GM12892 (cell line): ENCODE results near the gene SLC25A29.

Experiments used
- POLR2A ChIP-seq: IDR thresholded peaks from 2 replicates; pipeline ENCODE4 v1.6.1; 2011; ENCODE audit warnings: low read depth, low read length, control low read depth
- POLR2AphosphoS5 ChIP-seq: IDR thresholded peaks from 2 replicates; pipeline ENCODE4 v1.6.1; 2011; ENCODE audit warnings: low read depth, low read length, control low read depth
- TAF1 ChIP-seq: IDR thresholded peaks from 2 replicates; pipeline ENCODE4 v1.6.1; 2011; ENCODE audit warnings: low read depth, mild to moderate bottlenecking, control low read depth, low read length, borderline replicate concordance

GRCh38 chr14:100350986-100351385 is 44.7 kb upstream of the SLC25A29 start:
- TF ChIP-seq POLR2A (no peak), TAF1 (no peak), POLR2AphosphoS5 (no peak)
